ENCODE results near the gene NMUR1.

DNA sequence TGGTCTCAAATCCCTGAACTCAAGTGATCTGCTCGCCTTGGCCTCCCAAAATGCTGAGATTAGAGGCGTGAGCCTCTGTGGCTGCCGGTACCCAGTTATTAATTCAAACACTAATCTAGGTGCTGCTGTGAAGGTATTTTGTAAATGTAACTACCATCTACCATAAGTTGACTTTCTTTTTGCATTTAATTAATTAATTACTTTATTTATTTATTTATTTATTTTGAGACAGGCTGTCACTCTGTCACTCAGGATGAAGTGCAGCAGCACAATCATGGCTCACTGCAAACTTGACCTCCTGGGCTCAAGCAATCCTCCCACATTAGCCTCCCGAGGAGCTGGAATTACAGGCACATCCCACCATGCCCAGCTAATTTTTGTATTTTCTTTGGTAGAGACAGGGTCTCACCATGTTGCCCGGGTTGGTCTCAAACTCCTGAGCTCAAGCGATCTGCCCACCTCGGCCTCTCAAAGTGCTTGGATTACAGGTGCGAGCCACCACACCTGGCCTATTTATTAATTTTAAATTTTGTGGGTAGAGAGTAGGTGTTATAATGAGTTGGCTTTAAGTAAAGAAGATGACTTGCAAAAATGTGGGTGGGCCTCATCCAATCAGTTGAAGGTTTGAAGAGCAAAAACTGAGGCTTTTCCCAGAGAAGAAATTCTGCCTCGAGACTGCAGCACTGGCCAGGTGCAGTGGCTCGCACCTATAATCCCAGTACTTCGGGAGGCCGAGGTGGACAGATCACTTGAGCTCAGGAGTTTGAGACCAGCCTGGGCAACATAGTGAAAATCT, 17.3 kb upstream of the NMUR1 start:
- TF ChIP-seq, protein P1, sequence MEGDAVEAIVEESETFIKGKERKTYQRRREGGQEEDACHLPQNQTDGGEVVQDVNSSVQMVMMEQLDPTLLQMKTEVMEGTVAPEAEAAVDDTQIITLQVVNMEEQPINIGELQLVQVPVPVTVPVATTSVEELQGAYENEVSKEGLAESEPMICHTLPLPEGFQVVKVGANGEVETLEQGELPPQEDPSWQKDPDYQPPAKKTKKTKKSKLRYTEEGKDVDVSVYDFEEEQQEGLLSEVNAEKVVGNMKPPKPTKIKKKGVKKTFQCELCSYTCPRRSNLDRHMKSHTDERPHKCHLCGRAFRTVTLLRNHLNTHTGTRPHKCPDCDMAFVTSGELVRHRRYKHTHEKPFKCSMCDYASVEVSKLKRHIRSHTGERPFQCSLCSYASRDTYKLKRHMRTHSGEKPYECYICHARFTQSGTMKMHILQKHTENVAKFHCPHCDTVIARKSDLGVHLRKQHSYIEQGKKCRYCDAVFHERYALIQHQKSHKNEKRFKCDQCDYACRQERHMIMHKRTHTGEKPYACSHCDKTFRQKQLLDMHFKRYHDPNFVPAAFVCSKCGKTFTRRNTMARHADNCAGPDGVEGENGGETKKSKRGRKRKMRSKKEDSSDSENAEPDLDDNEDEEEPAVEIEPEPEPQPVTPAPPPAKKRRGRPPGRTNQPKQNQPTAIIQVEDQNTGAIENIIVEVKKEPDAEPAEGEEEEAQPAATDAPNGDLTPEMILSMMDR (IDR thresholded peaks at IDR 0.05) = no peak
- no peak for TF ChIP-seq POLR2A (IDR thresholded peaks at IDR 0.05)
